Sigmoid colon (tissue), 4 donors: Measurements from ENCODE around the gene SEC14L5.

Source experiments
- CTCF ChIP-seq, 4 experiments: fragments of 450-650 bp in 3 of 4; fragments of 200-600 bp in 1 of 4; IDR thresholded peaks; one replicate each; pipeline ENCODE4 v1.5.1; 2016 to 2019; ENCODE audit warnings: antibody characterized with exemption in 4 of 4, mild to moderate bottlenecking in 3 of 4, moderate library complexity in 2 of 4
- POLR2A ChIP-seq, 2 donors: fragments of 450-650 bp; IDR thresholded peaks; one replicate each; pipeline ENCODE4 v1.6.1; 2016; ENCODE audit warnings: antibody characterized with exemption in 2 of 2, mild to moderate bottlenecking in 2 of 2, moderate library complexity in 2 of 2
- POLR2AphosphoS5 ChIP-seq, 4 donors: sonication (generic); formaldehyde crosslinking; IDR thresholded peaks; one replicate each; pipeline ENCODE4 v1.6.1; 2017; ENCODE audit warnings: antibody characterized with exemption in 4 of 4

- TF ChIP-seq CTCF (IDR thresholded peaks at IDR 0.05) (no peak), POLR2A (IDR thresholded peaks at IDR 0.05) (no peak), POLR2AphosphoS5 (IDR thresholded peaks at IDR 0.05) (no peak)
These were observed 108.4 kb downstream of the SEC14L5 start for GRCh38 chr16:5066511-5066910.
